Colonic mucosa (tissue), 4 donors: ENCODE measurements around the gene CDIP1. TPM values are rescaled to one million over a fixed set of nuclear protein-coding genes. Genes with fewer than 3 reads are reported as not detected.

Experiments
- DNase-seq: peaks from one replicate; pipeline ENCODE4 v3.0.0-alpha.2; 2020
- H3K27ac ChIP-seq: fragments of 200-600 bp; one replicate; pipeline ENCODE4 v1.8.0; 2021
- H3K27me3 ChIP-seq: fragments of 200-600 bp; one replicate; pipeline ENCODE4 v1.8.0; 2021
- H3K36me3 ChIP-seq: fragments of 200-600 bp; one replicate; pipeline ENCODE4 v1.8.0; 2021
- H3K4me1 ChIP-seq: fragments of 200-600 bp; one replicate; pipeline ENCODE4 v1.8.0; 2021; ENCODE audit warnings: mild to moderate bottlenecking
- H3K4me3 ChIP-seq: fragments of 200-600 bp; one replicate; pipeline ENCODE4 v1.8.0; 2021
- H3K9ac ChIP-seq, 2 donors: one replicate each; pipeline ENCODE4 v1.7.0; 2013; ENCODE audit warnings: control low read depth in 2 of 2, low read depth in 2 of 2, low read length in 2 of 2
- H3K9me3 ChIP-seq: fragments of 200-600 bp; one replicate; pipeline ENCODE4 v1.8.0; 2021
- intact Hi-C: fragments of 100-400 bp; cut with DNase I; formaldehyde crosslinking; loops from one replicate; pipeline ENCODE4 v1.14.1; 2022
- total RNA-seq, 2 donors: library from RNA; stranded (reverse); fragmentation: NEBNext Ultra II Directional in 1 of 2; extraction: Animal tissue kit (Norgen Biotek cat#: 25700) in 1 of 2; gene quantifications; one replicate each; pipeline ENCODE4 v1.2.1, GENCODE V29; 2021
- TF ChIP-seq, protein P1 (sequence below): fragments of 200-600 bp; IDR thresholded peaks from one replicate; pipeline ENCODE4 v1.8.0; 2022; ENCODE audit warnings: antibody characterized with exemption, mild to moderate bottlenecking
- donor health status: healthy.
- donor health status: DM: no; HTN: no; CAD: no.
- donor health status: DM: no; HTN: no; CAD: no.

CDIP1 gene
- total RNA-seq, 2 donors from 2014 or later, result 13.1 to 18.4 TPM

DNA sequence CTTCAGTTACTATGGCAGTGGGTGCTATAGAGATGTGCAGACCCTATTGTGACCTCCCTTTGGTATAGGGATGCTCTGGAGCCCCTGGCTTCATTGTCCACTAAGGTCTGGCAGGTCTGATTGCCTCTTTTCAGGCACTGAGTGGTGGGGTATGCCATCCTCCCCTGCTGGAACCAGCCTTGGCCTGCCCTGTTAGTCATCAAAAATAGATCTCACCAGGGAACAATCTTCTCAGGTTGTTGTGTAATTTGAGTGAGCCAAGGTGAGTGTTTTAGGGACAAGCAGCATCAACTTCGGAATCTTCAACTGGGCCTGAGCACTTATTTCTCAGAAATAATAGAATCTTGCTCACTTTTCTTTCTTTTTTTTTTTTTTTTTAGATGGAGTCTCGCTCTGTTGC is 42.8 kb downstream of the CDIP1 start:
- Histone ChIP-seq H3K4me1 (peaks cover 5% of the 10 kb centered on the region), H3K27ac (no peak overlapping the region), H3K36me3 (no peaks in the 10 kb centered on the region), H3K9me3 (no peaks in the 10 kb centered on the region), H3K27me3 (no peaks in the 10 kb centered on the region), H3K4me3 (no peak overlapping the region), H3K9ac (no peak overlapping the region)
- TF ChIP-seq, protein P1, sequence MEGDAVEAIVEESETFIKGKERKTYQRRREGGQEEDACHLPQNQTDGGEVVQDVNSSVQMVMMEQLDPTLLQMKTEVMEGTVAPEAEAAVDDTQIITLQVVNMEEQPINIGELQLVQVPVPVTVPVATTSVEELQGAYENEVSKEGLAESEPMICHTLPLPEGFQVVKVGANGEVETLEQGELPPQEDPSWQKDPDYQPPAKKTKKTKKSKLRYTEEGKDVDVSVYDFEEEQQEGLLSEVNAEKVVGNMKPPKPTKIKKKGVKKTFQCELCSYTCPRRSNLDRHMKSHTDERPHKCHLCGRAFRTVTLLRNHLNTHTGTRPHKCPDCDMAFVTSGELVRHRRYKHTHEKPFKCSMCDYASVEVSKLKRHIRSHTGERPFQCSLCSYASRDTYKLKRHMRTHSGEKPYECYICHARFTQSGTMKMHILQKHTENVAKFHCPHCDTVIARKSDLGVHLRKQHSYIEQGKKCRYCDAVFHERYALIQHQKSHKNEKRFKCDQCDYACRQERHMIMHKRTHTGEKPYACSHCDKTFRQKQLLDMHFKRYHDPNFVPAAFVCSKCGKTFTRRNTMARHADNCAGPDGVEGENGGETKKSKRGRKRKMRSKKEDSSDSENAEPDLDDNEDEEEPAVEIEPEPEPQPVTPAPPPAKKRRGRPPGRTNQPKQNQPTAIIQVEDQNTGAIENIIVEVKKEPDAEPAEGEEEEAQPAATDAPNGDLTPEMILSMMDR, result no peak
- intact Hi-C loops, result no loop called here
- DNase-seq, result no peak

DNA sequence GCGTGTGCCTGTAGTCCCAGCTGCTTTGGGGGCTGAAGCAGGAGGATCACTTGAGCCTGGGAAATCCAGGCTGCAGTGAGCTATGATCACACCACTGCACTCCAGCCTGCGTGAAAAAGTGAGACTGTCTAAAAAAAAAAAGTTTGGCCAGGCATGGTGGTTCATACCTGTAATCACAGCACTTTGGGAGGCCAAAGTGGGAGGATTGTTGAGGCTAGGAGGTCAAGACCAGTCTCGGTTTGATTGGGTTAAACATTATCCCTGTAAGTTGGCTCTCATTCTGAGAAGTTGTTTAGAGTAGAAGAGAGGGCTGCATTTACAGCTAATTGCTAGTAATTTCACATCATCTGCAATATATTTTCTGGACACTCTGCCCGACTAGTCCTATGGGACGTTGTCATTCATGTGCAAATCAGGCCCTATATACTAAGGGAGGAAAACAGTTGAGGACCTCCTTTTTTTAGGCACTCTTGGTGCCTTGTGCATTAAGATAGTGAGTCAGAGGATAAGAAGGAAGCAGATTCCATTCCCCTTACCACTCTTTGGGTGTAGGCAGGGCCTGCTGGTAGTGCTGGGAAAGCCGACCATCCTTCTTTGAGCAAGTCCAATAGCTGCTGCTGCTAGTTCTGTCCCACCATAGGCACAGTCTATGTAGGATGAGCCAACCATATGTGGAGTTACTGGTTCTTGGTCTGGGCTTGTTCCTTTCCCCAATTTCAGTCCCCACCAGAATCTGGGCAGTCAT is 43.7 kb downstream of the CDIP1 start:
- Histone ChIP-seq H3K27me3 (no peaks in the 10 kb centered on the region), H3K36me3 (no peaks in the 10 kb centered on the region), H3K9ac (no peak overlapping the region), H3K27ac (no peak overlapping the region), H3K4me3 (no peak overlapping the region), H3K4me1 (no peaks in the 10 kb centered on the region), H3K9me3 (no peaks in the 10 kb centered on the region)
- intact Hi-C loops, result no loop called here
- no peak for DNase-seq
- TF ChIP-seq, protein P1, result no peak

DNA sequence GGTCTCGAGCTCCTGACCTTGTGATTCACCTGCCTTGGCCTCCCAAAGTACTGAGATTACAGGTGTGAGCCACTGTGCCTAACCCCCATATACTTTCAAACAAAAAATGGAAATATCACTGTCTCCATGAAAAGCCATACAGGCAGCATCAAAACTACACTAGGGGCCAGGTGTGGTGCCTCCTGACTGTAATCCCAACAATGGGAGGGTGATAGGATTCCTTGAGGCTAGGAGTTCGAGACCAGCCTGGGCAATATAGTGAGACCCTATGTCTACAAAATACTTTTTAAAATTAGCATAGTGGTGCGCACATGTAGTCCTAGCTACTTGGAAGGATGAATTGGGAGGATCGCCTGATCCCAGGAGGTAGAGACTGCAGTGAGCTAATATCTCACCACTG is 46.7 kb downstream of the CDIP1 start:
- H3K9me3 ChIP-seq, result no peaks in the 10 kb centered on the region
- H3K9ac ChIP-seq, result no peak overlapping the region
- TF ChIP-seq, protein P1, result no peak
- H3K4me3 ChIP-seq, result no peak overlapping the region
- no peaks in the 10 kb centered on the region for H3K27me3 ChIP-seq
- no peak overlapping the region for H3K27ac ChIP-seq
- H3K4me1 ChIP-seq, result no peaks in the 10 kb centered on the region
- no peak for DNase-seq
- intact Hi-C loops, result no loop called here
- H3K36me3 ChIP-seq, result no peaks in the 10 kb centered on the region

DNA sequence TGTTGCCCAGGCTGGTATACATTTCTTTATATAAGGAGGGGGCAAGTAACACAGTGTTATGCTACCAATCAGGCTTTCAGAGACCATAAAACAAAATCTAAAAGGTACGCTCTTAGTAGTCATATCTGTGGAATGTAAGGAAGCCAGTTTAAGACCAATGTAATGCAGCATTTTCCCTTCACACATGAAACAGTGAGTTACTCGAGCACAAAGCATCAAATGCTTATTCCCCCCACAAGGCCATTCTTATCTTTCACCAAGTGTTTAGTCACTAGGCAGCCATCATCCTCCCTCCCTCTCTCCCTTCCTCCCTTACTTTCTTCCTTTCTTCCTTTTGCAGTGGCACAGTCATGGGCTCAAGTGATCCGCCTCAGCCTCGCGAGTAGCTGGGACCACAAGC is 49.5 kb downstream of the CDIP1 start:
- Histone ChIP-seq H3K27me3 (no peaks in the 10 kb centered on the region), H3K4me1 (no peaks in the 10 kb centered on the region), H3K4me3 (no peak overlapping the region), H3K9me3 (no peaks in the 10 kb centered on the region), H3K9ac (no peak overlapping the region), H3K27ac (no peak overlapping the region), H3K36me3 (no peaks in the 10 kb centered on the region)
- DNase-seq, result no peak
- TF ChIP-seq, protein P1, result no peak
- intact Hi-C loops, result no loop called here

DNA sequence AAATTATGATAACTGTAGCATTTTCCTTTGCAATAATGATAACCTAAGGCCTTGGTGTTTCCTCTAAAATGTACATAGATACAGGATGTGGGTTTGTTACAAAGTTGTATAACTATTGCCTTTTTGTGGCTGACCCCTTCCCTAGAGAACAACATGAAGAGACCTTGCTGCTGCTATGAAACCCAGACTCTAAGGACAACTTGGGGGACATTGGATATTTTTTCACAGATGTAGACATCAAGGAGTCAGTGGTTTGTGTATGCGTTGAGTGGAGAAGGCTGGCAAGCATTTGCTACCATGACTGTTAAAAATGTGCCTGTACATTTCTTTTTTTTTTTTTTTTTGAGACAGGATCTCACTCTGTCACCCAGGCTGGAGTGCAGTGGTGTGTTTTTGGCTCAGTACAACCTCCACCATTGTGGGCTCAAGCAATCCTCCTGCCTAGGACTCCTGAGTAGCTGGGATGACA is 50.0 kb downstream of the CDIP1 start:
- Histone ChIP-seq H3K4me1 (no peaks in the 10 kb centered on the region), H3K27ac (no peak overlapping the region), H3K27me3 (no peaks in the 10 kb centered on the region), H3K4me3 (no peak overlapping the region), H3K9ac (no peak overlapping the region), H3K36me3 (no peaks in the 10 kb centered on the region), H3K9me3 (no peaks in the 10 kb centered on the region)
- TF ChIP-seq, protein P1, result no peak
- intact Hi-C loops, result no loop called here
- DNase-seq, result no peak
